Effector memory CD8-positive, alpha-beta T cell (primary cell): Measurements from ENCODE around the gene GFPT2.
A peak's percentile ranks its signal among the peaks of the same experiment; 100 is the strongest.

ENCODE experiments used
- ATAC-seq: fragments of 150-1000 bp; cut with Tn5 transposase; replicated peaks from 2 replicates; pipeline ENCODE4 v1.10.0; 2021; ENCODE audit warnings: mild to moderate bottlenecking, moderate library complexity
- DNase-seq, 3 experiments: peaks; one replicate each; pipeline ENCODE4 v3.0.0; 2021
- H3K27ac Mint-ChIP-seq, 2 donors: one replicate each; pipeline ENCODE4 v1.8.0; 2022; ENCODE audit warnings: mild to moderate bottlenecking in 2 of 2, mixed read lengths in 2 of 2, moderate library complexity in 2 of 2
- H3K27me3 Mint-ChIP-seq, 2 donors: one replicate each; pipeline ENCODE4 v1.8.0; 2022; ENCODE audit warnings: mixed read lengths in 2 of 2
- H3K36me3 Mint-ChIP-seq: one replicate; pipeline ENCODE4 v1.8.0; 2022; ENCODE audit warnings: mild to moderate bottlenecking, moderate library complexity, mixed read lengths; ENCODE audit not compliant: insufficient read depth
- H3K4me1 Mint-ChIP-seq, 2 donors: one replicate each; pipeline ENCODE4 v1.8.0; 2022; ENCODE audit warnings: low read depth in 2 of 2, mixed read lengths in 2 of 2
- H3K4me3 Mint-ChIP-seq, 2 donors: one replicate each; pipeline ENCODE4 v1.8.0; 2022; ENCODE audit warnings: mild to moderate bottlenecking in 2 of 2, mixed read lengths in 2 of 2, moderate library complexity in 2 of 2
- H3K9me3 Mint-ChIP-seq, 2 donors: one replicate each; pipeline ENCODE4 v1.8.0; 2022; ENCODE audit warnings: mixed read lengths in 2 of 2
- total RNA-seq, 9 experiments: gene quantifications; one replicate each; lab custom pipeline; 2026; lab: John Stamatoyannopoulos, UW

Gene GFPT2
- 0.23 to 9.6 (median 1.7) reads per million in 9 experiments for total RNA-seq

DNA sequence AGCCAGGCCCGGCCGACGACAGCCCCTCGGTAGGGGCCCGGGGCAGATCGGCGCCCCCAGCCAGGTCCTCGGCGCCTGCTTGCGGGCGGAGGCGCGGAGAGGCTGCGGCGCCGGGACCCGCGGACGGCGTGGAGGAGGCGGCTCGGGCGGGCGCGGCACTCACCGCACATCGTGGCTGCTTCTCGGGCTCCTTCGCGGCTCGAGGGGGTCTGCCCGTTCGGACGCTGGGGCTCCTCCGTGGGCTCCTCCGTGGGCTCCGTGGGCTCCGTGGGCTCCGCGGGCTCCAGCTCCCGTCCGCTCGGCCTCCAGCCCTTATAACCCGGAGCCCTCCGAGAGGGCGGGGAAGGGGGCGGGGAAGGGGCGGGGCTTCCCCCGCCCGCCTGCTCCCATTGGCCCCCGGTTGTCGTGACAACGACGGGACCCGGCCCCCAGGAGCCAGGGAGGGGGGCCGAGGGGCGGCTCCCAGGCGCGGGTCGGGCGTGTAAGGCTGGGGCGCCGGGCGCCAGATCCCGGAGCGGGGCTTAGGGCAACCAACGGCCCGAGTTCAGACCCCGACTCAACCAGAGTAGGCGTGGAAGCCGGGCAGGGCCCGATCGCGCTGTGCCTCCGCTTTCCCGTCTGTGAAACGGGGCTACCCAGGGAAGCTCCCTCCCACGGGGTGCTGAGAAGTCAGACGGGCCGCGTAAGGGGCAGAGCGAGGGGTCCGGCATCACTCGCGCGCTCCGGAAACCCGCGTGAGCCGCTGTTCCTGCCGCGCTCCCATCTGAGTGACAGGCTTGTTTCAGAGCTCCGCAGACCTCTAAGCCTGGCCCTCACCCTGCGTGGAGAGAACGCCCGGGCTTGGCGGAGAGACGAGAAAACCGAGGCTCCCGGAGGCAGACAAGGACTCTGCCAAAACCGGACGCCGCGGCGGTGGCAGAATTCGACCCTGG lies at the start of gene GFPT2:
GFPT2 (minus strand) TSS at position 289 of the 932 bp plus-strand sequence; CDS start at position 170, 119 bp downstream.
- Mint-ChIP-seq H3K36me3 (peaks cover 15% of the 10 kb centered on the region), H3K27ac (peak within 1 kb of the TSS in 1 of 2 donors; percentile 76), H3K9me3 (no peaks in the 10 kb centered on the region), H3K4me3 (peak within 1 kb of the TSS; percentile 78 to 81), H3K27me3 (peaks cover 34 to 39% of the 10 kb centered on the region in 2 donors), H3K4me1 (peaks cover 0 to 10% of the 10 kb centered on the region in 2 donors)
- DNase-seq (peak; percentile 69 to 74 (median 69)), ATAC-seq (peak; percentile 87)

DNA sequence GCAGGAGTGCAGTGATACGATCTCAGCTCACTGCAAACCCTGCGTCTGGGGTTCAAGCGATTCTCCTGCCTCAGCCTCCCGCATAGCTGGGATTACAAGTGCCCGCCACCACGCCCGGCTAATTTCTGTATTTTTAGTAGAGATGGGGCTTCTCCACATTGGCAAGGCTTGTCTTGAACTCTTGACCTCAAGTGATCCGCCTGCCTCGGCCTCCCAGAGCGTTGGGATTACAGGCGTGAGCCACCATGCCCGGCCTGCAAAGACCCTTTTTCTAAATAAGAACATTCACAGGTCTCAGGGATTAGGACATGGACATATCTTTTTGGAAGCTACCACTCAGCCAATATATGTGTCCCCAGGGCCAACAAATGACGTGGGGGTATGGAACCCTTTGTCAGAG lies 49.6 kb upstream of the GFPT2 start:
- H3K9me3 Mint-ChIP-seq, result no peaks in the 10 kb centered on the region
- no peak for ATAC-seq
- no peak for DNase-seq
- peaks cover 56 to 74% of the 10 kb centered on the region in 2 donors for H3K27me3 Mint-ChIP-seq
- H3K36me3 Mint-ChIP-seq, result no peaks in the 10 kb centered on the region
- no peaks in the 10 kb centered on the region for H3K4me1 Mint-ChIP-seq
- H3K4me3 Mint-ChIP-seq, result no peak overlapping the region
- no peak overlapping the region for H3K27ac Mint-ChIP-seq

DNA sequence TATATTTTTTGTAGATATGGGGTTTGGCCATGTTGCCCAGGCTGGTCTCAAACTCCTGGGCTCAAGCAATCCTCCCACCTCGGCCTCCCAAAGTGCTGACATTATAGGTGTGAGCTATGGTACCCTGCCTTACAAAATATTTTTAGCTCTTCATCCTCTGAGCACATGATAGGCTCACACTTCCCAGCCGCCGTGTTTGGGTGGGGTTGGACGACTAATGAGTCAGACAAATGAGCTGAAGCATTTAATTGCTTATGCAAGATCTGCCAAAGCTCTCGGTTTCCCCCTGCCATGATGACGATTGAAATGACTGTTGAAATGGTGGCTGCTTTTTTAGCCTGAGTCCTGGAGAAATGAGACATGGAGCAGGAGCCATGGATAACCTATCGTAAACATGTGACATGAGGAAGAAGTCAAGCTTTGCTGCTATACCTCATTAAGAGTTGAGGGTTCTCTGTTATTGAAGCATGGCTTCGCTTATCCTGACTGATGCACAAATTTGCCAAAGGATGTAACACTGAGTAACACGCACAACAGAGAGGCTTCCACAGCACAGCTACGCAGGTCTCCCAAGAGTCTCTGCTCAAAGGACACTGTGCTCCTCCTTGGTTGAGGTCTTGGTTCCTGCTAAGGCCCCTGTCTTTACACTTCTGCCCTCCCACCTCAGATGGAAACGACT lies 48.2 kb upstream of the GFPT2 start:
- no peaks in the 10 kb centered on the region for H3K36me3 Mint-ChIP-seq
- H3K27me3 Mint-ChIP-seq, result peaks cover 49 to 78% of the 10 kb centered on the region in 2 donors
- H3K9me3 Mint-ChIP-seq, result no peaks in the 10 kb centered on the region

DNA sequence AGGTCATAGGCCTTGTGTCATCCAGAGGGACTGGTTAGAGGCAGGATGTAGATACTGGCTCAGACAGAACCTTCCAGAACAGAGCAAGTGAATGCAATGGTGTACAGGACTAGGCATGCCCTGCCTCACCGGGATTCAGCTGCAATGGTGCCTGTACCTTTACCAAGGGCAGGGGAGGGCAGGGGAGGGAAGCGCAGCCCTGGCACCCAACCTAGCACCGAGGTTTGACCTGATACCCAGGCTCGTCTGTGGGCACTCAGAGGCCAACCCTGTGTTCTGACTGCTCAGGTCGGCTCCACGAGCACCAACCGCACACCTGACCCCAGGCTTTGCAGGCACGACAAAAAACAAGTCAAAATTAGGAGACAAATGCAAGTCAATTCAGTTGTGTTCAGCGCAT lies 47.3 kb upstream of the GFPT2 start:
- Mint-ChIP-seq H3K4me1 (no peaks in the 10 kb centered on the region), H3K27ac (no peak overlapping the region), H3K4me3 (no peak overlapping the region), H3K36me3 (no peaks in the 10 kb centered on the region), H3K27me3 (peaks cover 41 to 86% of the 10 kb centered on the region in 2 donors), H3K9me3 (no peaks in the 10 kb centered on the region)
- no peak for ATAC-seq
- no peak for DNase-seq

More for the DNA sequence above, 48.2 kb upstream of the GFPT2 start:
- H3K27ac Mint-ChIP-seq, result no peak overlapping the region
- no peak for DNase-seq
- H3K4me1 Mint-ChIP-seq, result no peaks in the 10 kb centered on the region
- H3K4me3 Mint-ChIP-seq, result no peak overlapping the region
- no peak for ATAC-seq

DNA sequence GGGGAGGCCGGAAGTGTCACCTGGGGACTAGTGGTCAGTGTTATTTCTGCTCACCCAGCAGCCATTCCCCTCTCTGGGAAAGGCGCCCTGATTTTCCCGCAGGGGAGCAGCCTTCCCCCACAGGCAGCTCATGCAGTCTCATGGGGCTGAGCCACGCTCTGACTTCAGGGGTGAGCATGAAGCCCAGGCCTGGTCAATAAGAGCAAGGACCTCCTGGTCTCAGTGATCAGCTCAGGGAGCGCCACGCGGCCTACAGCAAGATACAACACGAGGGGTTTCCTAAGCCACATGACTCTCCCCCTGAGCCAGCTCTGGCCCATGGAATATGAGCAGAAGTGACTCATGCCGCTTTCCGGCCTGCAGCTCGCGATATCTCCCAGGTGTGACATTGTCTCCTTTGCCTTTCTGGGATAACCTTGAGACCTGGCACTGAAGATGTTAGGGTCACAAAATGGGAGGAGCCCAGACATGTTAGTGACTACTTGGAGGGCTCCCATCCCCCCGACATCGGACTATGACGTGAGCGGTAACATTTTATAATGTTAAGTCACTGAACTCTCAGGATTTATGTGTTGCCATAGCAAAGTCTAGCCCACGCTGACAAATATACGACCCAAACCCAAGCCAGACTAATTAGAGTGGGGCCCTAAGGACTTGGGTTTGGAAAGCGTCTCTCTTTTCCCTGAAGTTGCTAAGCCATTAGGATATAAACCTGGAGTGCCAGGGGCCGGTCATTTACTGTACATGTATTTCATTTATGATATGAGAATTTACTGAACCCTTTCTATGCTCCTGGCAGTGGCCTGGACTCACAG lies 46.5 kb upstream of the GFPT2 start:
- H3K9me3 Mint-ChIP-seq, result no peaks in the 10 kb centered on the region
- no peak overlapping the region for H3K4me3 Mint-ChIP-seq
- no peaks in the 10 kb centered on the region for H3K4me1 Mint-ChIP-seq
- peaks cover 35 to 87% of the 10 kb centered on the region in 2 donors for H3K27me3 Mint-ChIP-seq
- no peak for DNase-seq
- H3K36me3 Mint-ChIP-seq, result no peaks in the 10 kb centered on the region
- no peak for ATAC-seq
- H3K27ac Mint-ChIP-seq, result no peak overlapping the region

DNA sequence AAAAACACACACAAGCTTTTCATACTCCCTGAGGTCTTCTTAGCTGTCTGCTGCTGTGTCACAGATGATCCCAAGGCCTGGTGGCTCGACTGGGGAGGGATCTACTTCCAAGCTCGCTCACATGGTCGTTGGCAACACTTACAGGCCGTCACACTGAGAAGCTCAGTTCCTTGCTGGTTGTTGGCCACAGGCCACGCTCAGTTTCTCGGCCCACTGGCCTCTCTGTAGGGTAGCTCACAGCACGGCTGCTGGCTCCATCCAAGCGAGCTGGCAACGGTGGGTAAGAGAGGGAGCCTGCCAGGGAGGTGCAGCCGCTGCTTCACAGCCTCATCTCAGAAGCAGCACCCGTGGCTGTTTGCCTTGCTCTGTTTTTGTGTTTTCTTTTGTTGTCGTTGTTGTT lies 43.8 kb upstream of the GFPT2 start:
- Mint-ChIP-seq H3K27ac (no peak overlapping the region), H3K4me1 (no peaks in the 10 kb centered on the region), H3K4me3 (no peak overlapping the region), H3K27me3 (peaks cover 25 to 81% of the 10 kb centered on the region in 2 donors), H3K36me3 (peaks cover 3% of the 10 kb centered on the region), H3K9me3 (no peaks in the 10 kb centered on the region)
- DNase-seq (no peak), ATAC-seq (no peak)

DNA sequence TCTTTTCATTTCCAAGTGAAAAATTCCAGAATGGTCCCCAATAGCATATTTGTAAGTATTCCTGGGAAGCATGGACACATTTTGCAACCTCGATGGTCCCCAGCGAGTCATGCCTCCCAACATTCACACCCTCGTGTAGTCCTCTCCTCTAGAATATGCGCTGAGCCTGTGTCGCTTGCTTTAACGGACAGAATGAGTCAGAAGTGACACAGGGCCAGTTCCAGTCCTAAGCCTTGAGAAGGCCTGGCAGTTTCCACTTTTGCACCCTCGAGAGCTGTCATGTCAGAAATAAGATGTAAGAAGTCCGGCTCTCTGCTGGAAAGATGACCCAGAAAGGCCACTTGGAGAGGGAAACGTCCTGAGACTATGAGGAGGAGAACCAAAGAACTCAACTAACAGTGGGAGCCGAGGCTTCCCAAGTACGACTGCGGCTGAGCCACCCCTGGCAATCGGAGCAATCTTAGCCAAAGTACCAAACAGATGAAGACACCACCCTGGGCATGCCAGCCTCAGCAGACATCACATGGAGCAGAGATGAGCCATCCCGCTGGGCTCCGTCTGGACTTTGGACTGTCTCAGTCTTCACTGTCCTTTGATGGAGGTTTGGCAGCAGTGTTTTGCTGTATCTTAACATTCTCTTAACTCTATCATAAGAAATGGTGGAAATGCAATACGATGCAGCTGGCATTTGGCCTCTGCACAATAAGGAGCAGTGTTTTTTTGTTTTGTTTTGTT lies 42.6 kb upstream of the GFPT2 start:
- Mint-ChIP-seq H3K27ac (no peak overlapping the region), H3K4me1 (no peaks in the 10 kb centered on the region), H3K4me3 (no peak overlapping the region), H3K36me3 (peaks cover 3% of the 10 kb centered on the region), H3K9me3 (no peaks in the 10 kb centered on the region), H3K27me3 (peaks cover 19 to 69% of the 10 kb centered on the region in 2 donors)
- ATAC-seq (no peak), DNase-seq (no peak)

DNA sequence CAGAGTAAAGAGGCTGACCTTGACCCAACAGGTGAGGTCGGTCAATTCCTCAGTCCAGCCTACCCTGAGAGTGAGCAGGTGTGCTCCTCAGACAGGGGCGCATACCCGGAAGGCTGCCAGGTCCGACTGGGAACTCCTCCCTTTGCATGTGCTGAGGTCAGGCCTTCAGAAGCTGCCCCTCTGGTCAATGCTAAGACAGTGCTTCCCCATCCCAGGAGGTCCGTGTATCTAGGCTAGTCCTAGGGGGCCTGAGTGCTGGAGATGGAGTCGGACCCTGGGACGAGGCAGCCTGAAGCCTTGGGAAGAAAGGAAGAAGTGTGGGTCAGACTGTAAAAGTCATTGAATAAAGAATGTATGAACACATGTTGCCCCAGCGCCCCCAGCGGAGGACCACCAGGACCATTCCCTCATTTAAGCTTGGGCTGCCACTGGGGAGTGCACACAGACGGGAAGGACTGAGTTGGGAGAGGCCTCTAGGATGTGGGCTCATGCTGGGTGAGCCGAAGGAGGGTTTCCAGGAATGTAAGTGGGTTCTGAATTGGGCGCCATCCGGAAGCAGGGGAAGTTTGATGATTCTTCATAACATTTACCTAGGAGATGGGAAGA lies 41.0 kb upstream of the GFPT2 start:
- DNase-seq, result no peak
- no peaks in the 10 kb centered on the region for H3K9me3 Mint-ChIP-seq
- H3K4me1 Mint-ChIP-seq, result peaks cover 0 to 4% of the 10 kb centered on the region in 2 donors
- H3K27me3 Mint-ChIP-seq, result peaks cover 11 to 54% of the 10 kb centered on the region in 2 donors
- H3K27ac Mint-ChIP-seq, result no peak overlapping the region
- H3K36me3 Mint-ChIP-seq, result peaks cover 3% of the 10 kb centered on the region
- H3K4me3 Mint-ChIP-seq, result no peak overlapping the region
- no peak for ATAC-seq

DNA sequence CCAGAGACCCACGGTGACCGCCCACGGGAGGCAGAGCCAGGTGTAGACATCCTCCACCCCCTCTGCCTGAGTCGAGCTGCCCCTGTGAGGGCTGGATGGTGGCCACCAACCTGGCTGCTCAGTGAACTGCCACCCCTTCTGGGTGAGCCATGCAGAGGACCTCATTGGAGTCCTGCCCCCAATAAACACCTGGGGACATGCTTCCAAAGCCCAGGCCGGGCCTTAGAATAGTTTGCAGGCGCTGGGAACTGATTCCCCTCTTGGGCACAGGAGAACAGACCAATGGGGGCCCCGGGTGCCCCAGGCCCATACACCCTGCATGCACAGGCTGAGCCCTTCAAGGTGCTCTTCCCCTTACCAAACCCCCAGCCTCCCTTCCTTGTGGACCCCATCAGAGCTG lies 38.1 kb upstream of the GFPT2 start:
- no peak for ATAC-seq
- Mint-ChIP-seq H3K4me1 (peaks cover 0 to 4% of the 10 kb centered on the region in 2 donors), H3K4me3 (no peak overlapping the region), H3K27ac (no peak overlapping the region), H3K9me3 (no peaks in the 10 kb centered on the region), H3K27me3 (peaks cover 11 to 36% of the 10 kb centered on the region in 2 donors), H3K36me3 (peaks cover 3% of the 10 kb centered on the region)
- no peak for DNase-seq

DNA sequence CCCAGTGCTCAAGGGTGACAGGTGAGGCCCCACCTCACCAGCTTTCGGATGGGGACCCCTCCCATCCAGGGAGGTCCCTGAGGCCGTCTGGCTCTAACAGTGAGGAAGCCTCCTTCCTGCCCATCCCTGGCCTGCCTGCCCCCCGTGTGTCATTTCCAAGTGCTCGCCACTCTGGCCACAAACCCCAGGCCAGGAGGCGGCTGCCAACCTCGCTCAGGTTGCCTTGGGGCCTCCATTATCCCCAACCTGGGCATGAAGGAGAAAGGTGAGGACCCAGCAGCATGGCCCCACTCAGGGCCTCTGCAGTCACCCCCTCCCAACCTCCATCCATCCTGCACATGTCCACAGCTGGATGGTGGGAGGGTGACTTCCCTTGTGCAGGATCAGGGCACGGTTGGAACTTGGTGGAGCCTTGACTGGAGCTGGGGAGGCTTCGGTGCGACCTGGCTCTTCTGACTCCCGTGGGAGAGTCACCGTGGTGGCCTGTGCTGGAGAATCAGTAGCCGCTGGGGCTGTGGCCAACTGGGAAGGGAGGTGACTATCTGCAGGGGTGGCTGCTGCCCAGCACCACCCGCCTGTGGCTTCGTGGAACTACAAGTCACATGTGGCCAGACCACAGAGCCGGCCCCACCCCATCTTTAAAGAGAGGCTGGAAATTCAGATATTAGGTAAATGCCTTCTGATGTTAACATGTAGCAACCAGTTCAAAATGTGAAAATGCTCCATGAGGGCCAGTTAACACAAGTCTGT lies 37.5 kb upstream of the GFPT2 start:
- Mint-ChIP-seq H3K4me1 (peaks cover 0 to 4% of the 10 kb centered on the region in 2 donors), H3K27me3 (peaks cover 12 to 32% of the 10 kb centered on the region in 2 donors), H3K36me3 (peaks cover 3% of the 10 kb centered on the region), H3K27ac (no peak overlapping the region), H3K4me3 (no peak overlapping the region), H3K9me3 (no peaks in the 10 kb centered on the region)
- ATAC-seq (no peak), DNase-seq (no peak)

DNA sequence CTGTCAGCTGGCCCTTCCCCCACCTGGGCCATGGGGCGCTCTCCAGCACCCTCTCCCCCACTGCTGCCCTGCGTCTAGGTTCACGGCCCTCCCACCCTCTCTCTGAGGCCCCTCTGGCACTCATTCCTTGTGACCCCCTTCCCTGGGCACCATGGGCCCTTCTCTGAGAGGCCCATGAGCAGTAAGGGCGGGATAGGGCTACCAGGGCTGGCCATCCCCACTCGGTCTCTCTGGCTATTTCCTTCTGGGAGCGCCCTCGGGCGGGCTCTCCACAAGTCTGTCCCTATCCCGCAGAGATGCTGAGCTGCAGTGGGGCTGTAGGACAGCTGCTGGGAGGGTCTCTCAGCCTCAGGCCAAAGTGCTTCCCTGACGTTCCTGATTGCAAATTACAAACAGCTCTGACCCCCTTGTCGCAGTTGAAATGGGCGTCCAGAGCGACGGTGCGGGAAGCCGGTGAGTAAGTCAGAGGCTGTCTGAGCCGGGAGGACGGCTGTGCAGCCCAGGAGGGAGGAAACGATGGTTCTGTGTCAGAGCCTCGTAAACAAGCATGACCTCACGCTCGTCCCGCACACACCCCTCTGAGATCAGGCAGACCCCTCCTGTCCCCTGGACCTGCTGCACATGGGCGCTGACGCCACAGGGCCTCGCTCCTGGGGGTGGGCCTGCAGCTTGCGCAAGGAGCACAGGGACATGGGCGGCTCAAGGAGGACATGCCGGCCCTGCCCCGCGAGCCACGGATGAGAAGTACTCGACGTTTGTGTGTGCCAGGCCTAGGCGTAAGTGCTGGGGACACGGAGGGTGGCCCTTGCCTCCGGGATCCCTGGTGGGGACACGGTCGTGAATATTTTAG lies 36.3 kb upstream of the GFPT2 start:
- ATAC-seq, result no peak
- no peak overlapping the region for H3K27ac Mint-ChIP-seq
- H3K36me3 Mint-ChIP-seq, result peaks cover 3% of the 10 kb centered on the region

More for the DNA sequence above, 36.3 kb upstream of the GFPT2 start:
- Mint-ChIP-seq H3K4me3 (no peak overlapping the region), H3K9me3 (no peaks in the 10 kb centered on the region), H3K4me1 (peaks cover 3 to 4% of the 10 kb centered on the region in 2 donors), H3K27me3 (peaks cover 15 to 32% of the 10 kb centered on the region in 2 donors)
- DNase-seq, result no peak
